HepG2 (cell line): ENCODE data around the gene ATF6. TPM values are rescaled to one million over a fixed set of nuclear protein-coding genes. Genes with fewer than 3 reads are reported as not detected.

ENCODE experiments used
- ATAC-seq: fragments of 200-7000 bp; cut with Tn5 transposase; 3 replicates; pipeline ENCODE4 v1.9.1; 2020; ENCODE audit warnings: mild to moderate bottlenecking, moderate library complexity
- BruUV-seq: library from RNA; stranded (reverse); fragments of 400-500 nt; replicated peaks from 2 replicates; lab custom pipeline; 2021; lab: Mats Ljungman, UMichigan
- CTCF ChIA-PET: fragments of 300-600 bp; formaldehyde crosslinking; extraction: SDS; loops from one replicate; lab custom pipeline; 2021; ENCODE audit warnings: low total read pairs, inconsistent platforms, low intra/inter-chr PET ratio; lab: Yijun Ruan, JAX
- POLR2A ChIA-PET: fragments of 350-600 bp; sonication (Branson Sonifier 250); formaldehyde crosslinking; loops from one replicate; lab custom pipeline; 2020; ENCODE audit warnings: antibody characterized with exemption, inconsistent platforms; lab: Yijun Ruan, JAX
- DNase-seq: peaks from one replicate; pipeline ENCODE4 v3.0.0-alpha.2; 2015; ENCODE audit warnings: low spot score
- FAIRE-seq: peaks from 3 replicates; lab custom pipeline; 2011; peaks lifted over from hg19 to GRCh38; lab: Jason Lieb, UNC
- H2AFZ ChIP-seq: one replicate; pipeline ENCODE4 v1.6.1; 2011; ENCODE audit warnings: low read length, inconsistent platforms
- H3K27ac ChIP-seq: fragments of 300-600 bp; 3 replicates; pipeline ENCODE4 v1.8.0; 2011; ENCODE audit warnings: mixed run types, mild to moderate bottlenecking, mixed read lengths, low read length, inconsistent platforms; ENCODE audit not compliant: insufficient read depth; ENCODE audit errors: extremely low read length
- H3K27me3 ChIP-seq, 2 experiments: fragments of 200-600 bp in 1 of 2; 2 replicates in 1 of 2; 3 replicates in 1 of 2; pipeline versions ENCODE4 v1.6.0 to v1.8.0; 2011; ENCODE audit warnings: low read length in 2 of 2, mild to moderate bottlenecking in 2 of 2, moderate library complexity in 2 of 2, inconsistent platforms in 1 of 2; ENCODE audit not compliant: insufficient read depth in 2 of 2, control insufficient read depth in 1 of 2
- H3K36me3 ChIP-seq, 2 experiments: fragments of 200-600 bp in 1 of 2; replicated peaks in 1 of 2; 2 replicates in 1 of 2; 3 replicates in 1 of 2; pipeline versions ENCODE4 v1.5.1 to v1.8.0; 2011; ENCODE audit warnings: low read length in 2 of 2, inconsistent platforms in 1 of 2; ENCODE audit not compliant: insufficient read depth in 2 of 2, control insufficient read depth in 1 of 2
- H3K4me1 ChIP-seq: 2 replicates; pipeline ENCODE4 v1.5.1; 2012; ENCODE audit warnings: low read length, inconsistent platforms; ENCODE audit not compliant: insufficient read depth
- H3K4me2 ChIP-seq: 2 replicates; pipeline ENCODE4 v1.6.0; 2011; ENCODE audit warnings: low read depth, low read length, inconsistent platforms
- H3K4me3 ChIP-seq, 3 experiments: fragments of 200-600 bp in 1 of 3; sonication (generic), shearing (Covaris generic) in 1 of 3; replicated peaks in 1 of 3; 2 replicates each; pipeline ENCODE4 v1.5.1; 2011 to 2016; ENCODE audit warnings: low read length in 3 of 3, inconsistent platforms in 2 of 3, low read depth in 2 of 3, mild to moderate bottlenecking in 2 of 3, control low read depth in 1 of 3, mixed read lengths in 1 of 3; ENCODE audit not compliant: insufficient read depth in 1 of 3
- H3K79me2 ChIP-seq: one replicate; pipeline ENCODE4 v1.6.1; 2011; ENCODE audit warnings: low read length, inconsistent platforms; ENCODE audit not compliant: insufficient read depth
- H3K9ac ChIP-seq: 2 replicates; pipeline ENCODE4 v1.6.0; 2011; ENCODE audit warnings: mild to moderate bottlenecking, low read depth, low read length, inconsistent platforms; ENCODE audit not compliant: insufficient read depth
- H3K9me3 ChIP-seq: 2 replicates; pipeline ENCODE4 v1.5.1; 2012; ENCODE audit warnings: mild to moderate bottlenecking, low read length
- H4K20me1 ChIP-seq: 2 replicates; pipeline ENCODE4 v1.6.0; 2011; ENCODE audit warnings: inconsistent platforms, mild to moderate bottlenecking, low read length, moderate library complexity; ENCODE audit not compliant: insufficient read depth
- E2F5 ChIP-seq: sonication (generic); formaldehyde crosslinking; conservative IDR thresholded peaks from 2 replicates; pipeline ENCODE4 v1.4.0; 2020; ENCODE audit warnings: missing genetic modification reagents
- FOXK2 ChIP-seq: fragments of 450-650 bp; IDR thresholded peaks from 2 replicates; pipeline ENCODE4 v1.6.1; 2016
- HDAC2 ChIP-seq: sonication (generic); formaldehyde crosslinking; IDR thresholded peaks from 2 replicates; pipeline ENCODE4 v1.4.0; 2020; ENCODE audit warnings: missing genetic modification reagents
- JDP2 ChIP-seq: sonication (generic); formaldehyde crosslinking; IDR thresholded peaks from 2 replicates; pipeline ENCODE4 v1.8.1; 2022; ENCODE audit warnings: missing genetic modification reagents, borderline replicate concordance
- KIAA2018 ChIP-seq: sonication (generic); formaldehyde crosslinking; IDR thresholded peaks from 2 replicates; pipeline ENCODE4 v1.5.0; 2020; ENCODE audit warnings: mild to moderate bottlenecking, missing genetic modification reagents, borderline replicate concordance
- MYPOP ChIP-seq: sonication (generic); formaldehyde crosslinking; IDR thresholded peaks from 2 replicates; pipeline ENCODE4 v1.8.1; 2023; ENCODE audit warnings: mild to moderate bottlenecking, moderate library complexity, missing genetic modification reagents
- RXRA ChIP-seq: sonication (generic); formaldehyde crosslinking; IDR thresholded peaks from 2 replicates; pipeline ENCODE4 v1.5.1; 2020; ENCODE audit warnings: missing genetic modification reagents
- WGBS: methylation state at CpG from one replicate; pipeline ENCODE4 v1.1.6; 2017; ENCODE audit warnings: low lambda C conversion rate; 5-methylcytosine and 5-hydroxymethylcytosine counted together
- in situ Hi-C: cut with HindIII; loops from 2 replicates; pipeline ENCODE4 v1.10.0; 2017; ENCODE audit warnings: low pct_unique_long_range_greater_than_20kb; ENCODE audit not compliant: extremely low pct_ligation_motif_present
- intact Hi-C: fragments of 100-400 bp; cut with micrococcal nuclease; formaldehyde crosslinking; loops from one replicate; pipeline ENCODE4 v1.10.0; 2022; ENCODE audit not compliant: unreplicated experiment
- polyA plus RNA-seq, 8 experiments: library from polyadenylated mRNA; depleted of rRNA in 3 of 8; stranded (reverse) in 7 of 8; unstranded in 1 of 8; fragments of >200 nt; fragmentation: Illumina TruSeq in 4 of 8; extraction: Trizol in 4 of 8; gene quantifications; 2 replicates each; pipeline versions ENCODE4 v1.2.1 to v1.2.3, GENCODE V29; 2011 to 2016; ENCODE audit warnings: low read depth in 4 of 8, missing spikeins in 1 of 8, mixed read lengths in 1 of 8; ENCODE audit not compliant: insufficient read depth in 1 of 8
- total RNA-seq, 5 experiments: library from RNA; depleted of rRNA; stranded (reverse); fragments of >200 nt; fragmentation: Illumina TruSeq; extraction: Trizol; gene quantifications; 2 replicates each; pipeline ENCODE4 v1.2.3, GENCODE V29; 2016; ENCODE audit warnings: low read depth in 1 of 5

ATF6 gene
- total and polyA plus RNA-seq, 2 of the 13 experiments (the other 11 are each of a cell fraction or from before 2014, with no cell fraction given) = 13.2 to 14.5 TPM

GRCh38 chr1:161736335-161736969 is 29.7 kb upstream of the ATF6 start:
- Histone ChIP-seq H2AFZ (no peak overlapping the region), H3K4me2 (no peak overlapping the region), H3K27ac (no peak overlapping the region), H3K36me3 (no peaks in the 10 kb centered on the region), H3K9me3 (no peaks in the 10 kb centered on the region), H3K79me2 (no peaks in the 10 kb centered on the region), H4K20me1 (no peaks in the 10 kb centered on the region), H3K4me3 (no peak overlapping the region), H3K27me3 (peaks cover 0 to 8% of the 10 kb centered on the region in 2 experiments; a peak in 3 of 5 replicates), H3K9ac (no peak overlapping the region), H3K4me1 (no peaks in the 10 kb centered on the region)
- DNase-seq (no peak), ATAC-seq (no peak), FAIRE-seq (no peak)
- TF ChIP-seq RXRA (CRISPR knock-in tag) = no peak
- no TSS peak for BruUV-seq
- WGBS = 0% methylated on average over 4 of the region's 4 CpGs
- CTCF ChIA-PET = no interaction called here
- intact Hi-C loops (no loop called here), in situ Hi-C loops (no loop called here)
- POLR2A ChIA-PET = interaction anchor here (1.0 kb wide), 1 partner anchor 10 kb away, joined by 3 read pairs; no protein-coding TSS in a partner anchor

GRCh38 chr1:161737625-161738024 is 28.5 kb upstream of the ATF6 start:
- ATAC-seq (no peak), FAIRE-seq (no peak), DNase-seq (no peak)
- intact Hi-C loops = no loop called here
- no peaks in the 10 kb centered on the region for H3K4me1 ChIP-seq
- in situ Hi-C loops = no loop called here
- no peaks in the 10 kb centered on the region for H3K79me2 ChIP-seq
- WGBS = 0% methylated on average over 2 of the region's 2 CpGs
- no peaks in the 10 kb centered on the region for H4K20me1 ChIP-seq
- H3K9ac ChIP-seq = no peak overlapping the region
- H2AFZ ChIP-seq = no peak overlapping the region
- no peaks in the 10 kb centered on the region for H3K36me3 ChIP-seq
- BruUV-seq = no TSS peak
- POLR2A ChIA-PET = no interaction called here
- CTCF ChIA-PET = no interaction called here
- H3K27ac ChIP-seq = no peak overlapping the region
- no peaks in the 10 kb centered on the region for H3K9me3 ChIP-seq
- H3K4me2 ChIP-seq = no peak overlapping the region
- H3K4me3 ChIP-seq = no peak overlapping the region
- peaks cover 0 to 3% of the 10 kb centered on the region in 2 experiments; a peak in 2 of 5 replicates for H3K27me3 ChIP-seq
- no peak for TF ChIP-seq HDAC2
- no peak for TF ChIP-seq JDP2
- TF ChIP-seq KIAA2018 (CRISPR knock-in tag) = no peak
- no peak for TF ChIP-seq FOXK2
- TF ChIP-seq MYPOP = no peak
- no peak for TF ChIP-seq E2F5 (CRISPR knock-in tag)
